Prostate gland (tissue), 2 donors: ENCODE measurements around the gene RELCH. TPM values are rescaled to one million over a fixed set of nuclear protein-coding genes. Genes with fewer than 3 reads are reported as not detected.

ENCODE experiments used
- DNase-seq: peaks from one replicate; pipeline ENCODE4 v3.0.0-alpha.2; 2019; ENCODE audit warnings: low spot score
- H3K27ac ChIP-seq, 2 donors: fragments of 200-600 bp; sonication (generic); 2 replicates each; pipeline ENCODE4 v1.5.1; 2017 to 2019
- H3K27me3 ChIP-seq: fragments of 200-600 bp; sonication (generic); replicated peaks from 2 replicates; pipeline ENCODE4 v1.5.1; 2019; ENCODE audit not compliant: insufficient read depth
- H3K36me3 ChIP-seq, 2 donors: fragments of 200-600 bp; sonication (generic); 1 replicate in 1 of 2; 2 replicates in 1 of 2; pipeline versions ENCODE4 v1.5.1 to v1.8.1; 2017 to 2019
- H3K4me1 ChIP-seq: fragments of 200-600 bp; sonication (generic); replicated peaks from 2 replicates; pipeline ENCODE4 v1.5.1; 2019
- H3K4me3 ChIP-seq, 2 donors: fragments of 200-600 bp; sonication (generic); 2 replicates each; pipeline ENCODE4 v1.5.1; 2017 to 2019
- H3K9me3 ChIP-seq: fragments of 200-600 bp; sonication (generic); 2 replicates; pipeline ENCODE4 v1.5.1; 2017
- CTCF ChIP-seq, 4 experiments: fragments of 200-600 bp in 2 of 4; fragments of 450-650 bp in 2 of 4; sonication (generic) in 2 of 4; IDR thresholded peaks; 1 replicate in 3 of 4; 2 replicates in 1 of 4; pipeline ENCODE4 v1.5.1; 2016 to 2019; ENCODE audit warnings: antibody characterized with exemption in 4 of 4, mild to moderate bottlenecking in 2 of 4, moderate library complexity in 2 of 4
- POLR2A ChIP-seq: fragments of 450-650 bp; IDR thresholded peaks from one replicate; pipeline ENCODE4 v1.6.1; 2016; ENCODE audit warnings: antibody characterized with exemption, mild to moderate bottlenecking
- POLR2AphosphoS5 ChIP-seq: sonication (generic); formaldehyde crosslinking; IDR thresholded peaks from one replicate; pipeline ENCODE4 v1.6.1; 2017; ENCODE audit warnings: antibody characterized with exemption
- WGBS: methylation state at CpG from one replicate; pipeline ENCODE4 v1.1.5; 2018; 5-methylcytosine and 5-hydroxymethylcytosine counted together
- intact Hi-C: fragments of 100-400 bp; cut with DNase I; formaldehyde crosslinking; loops from one replicate; pipeline ENCODE4 v1.14.2; 2022
- total RNA-seq, 2 donors: library from RNA; depleted of rRNA; stranded (reverse); fragments of >200 nt; gene quantifications; one replicate each; pipeline ENCODE4 v1.1.0, GENCODE V29; 2016

RELCH gene
- total RNA-seq, 2 donors from 2014 or later: 34.8 to 49.0 TPM

- H3K27me3 ChIP-seq: no peaks in the 10 kb centered on the region
- H3K27ac ChIP-seq: no peak overlapping the region
- peak; percentile 29 for DNase-seq
- 44% methylated on average over 4 of the region's 4 CpGs for WGBS
- intact Hi-C loops: no loop called here
- H3K4me1 ChIP-seq: no peaks in the 10 kb centered on the region
- no peak for TF ChIP-seq CTCF (IDR thresholded peaks at IDR 0.05)
- no peak for TF ChIP-seq POLR2A
- TF ChIP-seq POLR2AphosphoS5: no peak
- no peak overlapping the region for H3K4me3 ChIP-seq
- H3K36me3 ChIP-seq: no peaks in the 10 kb centered on the region
- H3K9me3 ChIP-seq: no peaks in the 10 kb centered on the region
These were observed 19.5 kb downstream of the RELCH start for GRCh38 chr18:62206593-62206992.

GRCh38 chr18:62209046-62209445, 22.0 kb downstream of the RELCH start:
- intact Hi-C loops: no loop called here
- Histone ChIP-seq H3K36me3 (no peaks in the 10 kb centered on the region), H3K9me3 (no peaks in the 10 kb centered on the region), H3K4me3 (no peak overlapping the region), H3K4me1 (no peaks in the 10 kb centered on the region), H3K27me3 (no peaks in the 10 kb centered on the region), H3K27ac (no peak overlapping the region)
- no peak for DNase-seq
- TF ChIP-seq POLR2A (no peak), POLR2AphosphoS5 (no peak), CTCF (IDR thresholded peaks at IDR 0.05) (no peak)

GRCh38 chr18:62210138-62210537, 23.1 kb downstream of the RELCH start:
- no peak overlapping the region for H3K4me3 ChIP-seq
- H3K36me3 ChIP-seq: no peaks in the 10 kb centered on the region
- no peaks in the 10 kb centered on the region for H3K4me1 ChIP-seq
- intact Hi-C loops: no loop called here
- TF ChIP-seq POLR2AphosphoS5: no peak
- no peak for TF ChIP-seq CTCF (IDR thresholded peaks at IDR 0.05)
- no peak for TF ChIP-seq POLR2A
- H3K9me3 ChIP-seq: no peaks in the 10 kb centered on the region
- DNase-seq: no peak
- WGBS: 100% methylated on average over 1 of the region's 1 CpG
- H3K27ac ChIP-seq: no peak overlapping the region
- H3K27me3 ChIP-seq: no peaks in the 10 kb centered on the region

GRCh38 chr18:62211325-62211828, 24.3 kb downstream of the RELCH start:
- intact Hi-C loops: no loop called here
- H3K36me3 ChIP-seq: no peaks in the 10 kb centered on the region
- H3K27ac ChIP-seq: no peak overlapping the region
- no peak overlapping the region for H3K4me3 ChIP-seq
- no peaks in the 10 kb centered on the region for H3K4me1 ChIP-seq
- H3K27me3 ChIP-seq: no peaks in the 10 kb centered on the region
- no peak for DNase-seq
- TF ChIP-seq CTCF (IDR thresholded peaks at IDR 0.05) (no peak), POLR2AphosphoS5 (no peak), POLR2A (no peak)
- H3K9me3 ChIP-seq: no peaks in the 10 kb centered on the region

GRCh38 chr18:62214790-62215189, 27.7 kb downstream of the RELCH start:
- Histone ChIP-seq H3K4me3 (no peak overlapping the region), H3K4me1 (no peaks in the 10 kb centered on the region), H3K27me3 (no peaks in the 10 kb centered on the region), H3K36me3 (no peaks in the 10 kb centered on the region), H3K27ac (no peak overlapping the region), H3K9me3 (no peaks in the 10 kb centered on the region)
- intact Hi-C loops: no loop called here
- TF ChIP-seq CTCF (IDR thresholded peaks at IDR 0.05): no peak
- no peak for TF ChIP-seq POLR2AphosphoS5
- no peak for TF ChIP-seq POLR2A
- no peak for DNase-seq
- WGBS: 89% methylated on average over 1 of the region's 1 CpG
